Measurements from ENCODE around the gene ZRANB3. TPM values are rescaled to one million over a fixed set of nuclear protein-coding genes. Genes with fewer than 3 reads are reported as not detected.
"Not testable (repeated sequence)": the region's sequence is repeated elsewhere in the genome, so short reads cannot be mapped to it uniquely, and the experiment has no call there.

The ZRANB3 gene
- total RNA-seq, 1 experiment from 2014 or later, result 14.5 TPM

DNA sequence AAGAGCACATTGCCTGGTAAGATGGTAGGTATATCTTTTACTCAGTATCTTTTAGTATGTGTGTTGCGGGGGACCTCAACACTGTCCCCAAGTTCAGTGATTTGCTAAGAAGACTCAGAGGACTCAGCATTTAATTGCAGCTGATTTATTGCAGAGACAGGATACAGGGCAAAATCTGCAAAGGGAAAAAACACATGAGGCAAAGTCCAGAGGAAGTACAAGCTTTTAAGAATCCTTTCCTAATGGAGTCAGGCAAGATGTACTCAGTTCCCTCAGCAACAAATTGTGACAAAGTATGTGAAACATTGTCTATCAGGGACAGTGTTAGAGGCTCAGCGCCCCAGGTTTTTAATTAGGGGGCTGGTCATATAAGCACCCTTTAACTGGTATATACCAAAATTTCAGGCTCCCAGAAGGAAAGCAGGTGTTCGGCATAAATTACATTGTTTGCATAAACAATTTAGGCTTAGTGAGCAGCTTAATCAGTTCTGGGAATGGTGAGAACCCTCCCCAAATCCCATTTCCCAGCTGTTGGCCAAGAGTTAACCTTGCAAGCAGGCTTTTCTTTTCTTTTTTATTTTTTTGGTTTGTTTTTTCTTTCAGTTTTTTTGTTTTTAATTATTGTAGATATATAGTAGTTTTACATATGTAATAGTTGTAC is 437.2 kb downstream of the ZRANB3 start:
- no TSS peak for BruUV-seq (replicated peaks)
- no peaks in the 10 kb centered on the region for H3K9me3 Mint-ChIP-seq (ENCODE audit: low read depth, unreplicated experiment)
- TF ChIP-seq, protein P1, sequence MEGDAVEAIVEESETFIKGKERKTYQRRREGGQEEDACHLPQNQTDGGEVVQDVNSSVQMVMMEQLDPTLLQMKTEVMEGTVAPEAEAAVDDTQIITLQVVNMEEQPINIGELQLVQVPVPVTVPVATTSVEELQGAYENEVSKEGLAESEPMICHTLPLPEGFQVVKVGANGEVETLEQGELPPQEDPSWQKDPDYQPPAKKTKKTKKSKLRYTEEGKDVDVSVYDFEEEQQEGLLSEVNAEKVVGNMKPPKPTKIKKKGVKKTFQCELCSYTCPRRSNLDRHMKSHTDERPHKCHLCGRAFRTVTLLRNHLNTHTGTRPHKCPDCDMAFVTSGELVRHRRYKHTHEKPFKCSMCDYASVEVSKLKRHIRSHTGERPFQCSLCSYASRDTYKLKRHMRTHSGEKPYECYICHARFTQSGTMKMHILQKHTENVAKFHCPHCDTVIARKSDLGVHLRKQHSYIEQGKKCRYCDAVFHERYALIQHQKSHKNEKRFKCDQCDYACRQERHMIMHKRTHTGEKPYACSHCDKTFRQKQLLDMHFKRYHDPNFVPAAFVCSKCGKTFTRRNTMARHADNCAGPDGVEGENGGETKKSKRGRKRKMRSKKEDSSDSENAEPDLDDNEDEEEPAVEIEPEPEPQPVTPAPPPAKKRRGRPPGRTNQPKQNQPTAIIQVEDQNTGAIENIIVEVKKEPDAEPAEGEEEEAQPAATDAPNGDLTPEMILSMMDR (IDR thresholded peaks at IDR 0.05; ENCODE audit: unreplicated experiment), result no peak
- no peak for DNase-seq
- peaks cover 29% of the 10 kb centered on the region for H3K4me1 Mint-ChIP-seq (ENCODE audit: low read depth, unreplicated experiment)
- no peaks in the 10 kb centered on the region for H3K27me3 Mint-ChIP-seq (ENCODE audit: unreplicated experiment)
- intact Hi-C loops (cut with micrococcal nuclease; ENCODE audit: unreplicated experiment), result loop anchor here (5.0 kb wide), 1 partner anchor 41 kb away; the partner anchor contains the start of gene RAB3GAP1
- H3K27ac Mint-ChIP-seq (ENCODE audit: unreplicated experiment), result no peak overlapping the region
- no peak overlapping the region for H3K4me3 Mint-ChIP-seq (ENCODE audit: low read depth, unreplicated experiment)
- H3K36me3 Mint-ChIP-seq (ENCODE audit: insufficient read depth, unreplicated experiment), result peaks cover 4% of the 10 kb centered on the region
- CTCF ChIA-PET, result no interaction called here

DNA sequence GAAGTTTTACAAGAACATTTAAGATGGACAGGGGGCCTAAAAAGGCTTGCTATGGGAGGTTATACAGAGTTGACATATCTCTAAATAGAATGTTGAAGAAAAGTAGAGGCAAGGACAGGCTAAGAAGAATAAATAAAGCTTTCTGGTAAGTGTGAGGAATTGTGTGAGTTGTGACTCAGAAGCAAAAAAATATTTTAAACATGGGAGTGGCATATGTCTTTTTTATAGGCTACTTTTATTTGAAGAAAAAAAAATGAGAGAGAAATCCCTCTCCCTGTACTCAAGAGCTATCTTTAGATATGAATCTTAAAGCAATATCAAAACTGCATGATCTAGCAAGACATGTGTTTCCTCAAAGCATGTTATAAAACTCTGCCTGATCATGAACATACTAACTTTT is 437.8 kb downstream of the ZRANB3 start:
- intact Hi-C loops (cut with micrococcal nuclease; ENCODE audit: unreplicated experiment), result loop anchor here (5.0 kb wide), 1 partner anchor 41 kb away; the partner anchor contains the start of gene RAB3GAP1
- no peak for DNase-seq
- no peaks in the 10 kb centered on the region for H3K27me3 Mint-ChIP-seq (ENCODE audit: unreplicated experiment)
- H3K4me3 Mint-ChIP-seq (ENCODE audit: low read depth, unreplicated experiment), result no peak overlapping the region
- CTCF ChIA-PET, result interaction anchor here (0.6 kb wide), 1 partner anchor 84 kb away, joined by 3 read pairs; no protein-coding TSS in a partner anchor
- BruUV-seq (replicated peaks), result no TSS peak
- peaks cover 29% of the 10 kb centered on the region for H3K4me1 Mint-ChIP-seq (ENCODE audit: low read depth, unreplicated experiment)
- no peak overlapping the region for H3K27ac Mint-ChIP-seq (ENCODE audit: unreplicated experiment)
- peaks cover 4% of the 10 kb centered on the region for H3K36me3 Mint-ChIP-seq (ENCODE audit: insufficient read depth, unreplicated experiment)
- H3K9me3 Mint-ChIP-seq (ENCODE audit: low read depth, unreplicated experiment), result no peaks in the 10 kb centered on the region
- TF ChIP-seq, protein P1 (IDR thresholded peaks at IDR 0.05; ENCODE audit: unreplicated experiment), result no peak

DNA sequence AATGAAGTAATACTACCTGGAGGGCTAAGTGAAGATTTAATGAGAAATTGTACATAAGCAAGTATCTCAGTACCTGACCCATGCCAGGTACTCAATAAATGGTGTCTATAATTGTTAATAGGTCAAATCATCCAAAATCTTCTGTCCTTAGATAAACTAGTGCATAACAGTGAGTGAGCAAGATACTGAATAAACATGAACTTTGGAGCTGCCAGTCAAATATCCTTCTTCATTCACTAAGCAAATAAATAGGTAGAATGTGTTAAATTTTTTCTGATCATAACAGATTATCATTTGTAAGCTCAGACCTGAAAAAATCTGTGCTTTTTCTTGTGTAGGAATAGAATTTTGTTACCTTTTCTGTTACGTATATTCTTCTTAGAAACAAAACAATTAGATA is 439.3 kb downstream of the ZRANB3 start:
- no peak for DNase-seq
- intact Hi-C loops (cut with micrococcal nuclease; ENCODE audit: unreplicated experiment), result loop anchor here (5.0 kb wide), 1 partner anchor 39 kb away; the partner anchor contains the start of gene RAB3GAP1
- Mint-ChIP-seq H3K4me3 (ENCODE audit: low read depth, unreplicated experiment) (no peak overlapping the region), H3K4me1 (ENCODE audit: low read depth, unreplicated experiment) (peaks cover 29% of the 10 kb centered on the region), H3K9me3 (ENCODE audit: low read depth, unreplicated experiment) (no peaks in the 10 kb centered on the region), H3K36me3 (ENCODE audit: insufficient read depth, unreplicated experiment) (peaks cover 8% of the 10 kb centered on the region), H3K27me3 (ENCODE audit: unreplicated experiment) (no peaks in the 10 kb centered on the region), H3K27ac (ENCODE audit: unreplicated experiment) (no peak overlapping the region)
- no TSS peak for BruUV-seq (replicated peaks)
- CTCF ChIA-PET, result interaction anchor here (0.6 kb wide), 1 partner anchor 36 kb away, joined by 7 read pairs; no protein-coding TSS in a partner anchor
- TF ChIP-seq, protein P1 (IDR thresholded peaks at IDR 0.05; ENCODE audit: unreplicated experiment), result no peak

DNA sequence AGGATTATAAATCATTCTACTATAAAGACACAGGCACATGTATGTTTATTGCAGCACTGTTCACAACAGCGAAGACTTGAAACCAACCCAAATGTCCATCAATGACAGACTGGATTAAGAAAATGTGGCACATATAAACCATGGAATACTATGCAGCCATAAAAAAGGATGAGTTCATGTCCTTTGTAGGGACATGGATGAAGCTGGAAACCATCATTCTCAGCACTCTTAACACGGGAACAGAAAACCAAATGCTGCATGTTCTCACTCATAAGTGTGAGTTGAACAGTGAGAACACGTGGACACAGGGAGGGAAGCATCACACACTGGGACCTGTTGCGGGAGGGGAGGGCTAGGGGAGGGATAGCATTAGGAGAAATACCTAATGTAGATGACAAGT is 441.4 kb downstream of the ZRANB3 start:
- peaks cover 36% of the 10 kb centered on the region for H3K4me1 Mint-ChIP-seq (ENCODE audit: low read depth, unreplicated experiment)
- H3K36me3 Mint-ChIP-seq (ENCODE audit: insufficient read depth, unreplicated experiment); H3K27ac Mint-ChIP-seq (ENCODE audit: unreplicated experiment); DNase-seq; H3K4me3 Mint-ChIP-seq (ENCODE audit: low read depth, unreplicated experiment); H3K27me3 Mint-ChIP-seq (ENCODE audit: unreplicated experiment); BruUV-seq (replicated peaks); intact Hi-C loops (cut with micrococcal nuclease; ENCODE audit: unreplicated experiment); H3K9me3 Mint-ChIP-seq (ENCODE audit: low read depth, unreplicated experiment); CTCF ChIA-PET: not testable (repeated sequence)

Other genes with a start within 250 kb of the ZRANB3 start
- 40.8 and 46.1 TPM in 2 replicates for gene R3HDM1, start 266 bp upstream of the ZRANB3 start, total RNA-seq (2022)
- 87.8 and 94.4 TPM in 2 replicates for gene UBXN4, start 210.6 kb upstream of the ZRANB3 start, total RNA-seq (2022)

Measured in Calu3 (cell line).